Measurements from ENCODE around the gene AKAP13. TPM values are rescaled to one million over a fixed set of nuclear protein-coding genes. Genes with fewer than 3 reads are reported as not detected.

Gene AKAP13
- total RNA-seq, 1 donor from 2014 or later, result 145 TPM

DNA sequence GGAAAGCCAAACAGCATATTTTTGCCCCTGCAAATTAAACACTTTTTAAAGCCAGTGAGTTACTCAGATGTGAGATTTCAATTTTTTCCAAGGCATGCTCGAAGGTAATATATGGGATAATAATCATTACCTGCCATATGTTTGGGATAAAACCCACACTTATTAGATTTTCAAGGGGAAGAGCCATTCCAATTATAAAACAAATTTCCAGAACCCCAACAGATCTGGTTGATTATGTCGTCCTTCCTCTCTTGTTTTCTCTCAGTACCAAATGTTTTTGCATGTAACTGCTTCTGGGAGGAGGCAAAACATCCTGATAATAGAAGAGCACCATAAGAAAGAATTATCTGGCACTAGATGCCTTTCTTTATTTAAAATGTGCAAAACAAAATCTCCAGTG is 115.1 kb downstream of the AKAP13 start:
- H3K4me3 Mint-ChIP-seq (ENCODE audit: unreplicated experiment), result no peak overlapping the region
- peaks cover 50% of the 10 kb centered on the region for H3K4me1 Mint-ChIP-seq (ENCODE audit: low read depth, unreplicated experiment)
- no peak overlapping the region for H3K27ac Mint-ChIP-seq (ENCODE audit: unreplicated experiment)
- no peaks in the 10 kb centered on the region for H3K27me3 Mint-ChIP-seq (ENCODE audit: unreplicated experiment)
- TF ChIP-seq, protein P1, sequence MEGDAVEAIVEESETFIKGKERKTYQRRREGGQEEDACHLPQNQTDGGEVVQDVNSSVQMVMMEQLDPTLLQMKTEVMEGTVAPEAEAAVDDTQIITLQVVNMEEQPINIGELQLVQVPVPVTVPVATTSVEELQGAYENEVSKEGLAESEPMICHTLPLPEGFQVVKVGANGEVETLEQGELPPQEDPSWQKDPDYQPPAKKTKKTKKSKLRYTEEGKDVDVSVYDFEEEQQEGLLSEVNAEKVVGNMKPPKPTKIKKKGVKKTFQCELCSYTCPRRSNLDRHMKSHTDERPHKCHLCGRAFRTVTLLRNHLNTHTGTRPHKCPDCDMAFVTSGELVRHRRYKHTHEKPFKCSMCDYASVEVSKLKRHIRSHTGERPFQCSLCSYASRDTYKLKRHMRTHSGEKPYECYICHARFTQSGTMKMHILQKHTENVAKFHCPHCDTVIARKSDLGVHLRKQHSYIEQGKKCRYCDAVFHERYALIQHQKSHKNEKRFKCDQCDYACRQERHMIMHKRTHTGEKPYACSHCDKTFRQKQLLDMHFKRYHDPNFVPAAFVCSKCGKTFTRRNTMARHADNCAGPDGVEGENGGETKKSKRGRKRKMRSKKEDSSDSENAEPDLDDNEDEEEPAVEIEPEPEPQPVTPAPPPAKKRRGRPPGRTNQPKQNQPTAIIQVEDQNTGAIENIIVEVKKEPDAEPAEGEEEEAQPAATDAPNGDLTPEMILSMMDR (IDR thresholded peaks at IDR 0.05; ENCODE audit: partially characterized antibody, unreplicated experiment), result no peak
- H3K9me3 Mint-ChIP-seq (ENCODE audit: unreplicated experiment), result peaks cover 2% of the 10 kb centered on the region
- no peak for DNase-seq
- H3K36me3 Mint-ChIP-seq (ENCODE audit: unreplicated experiment), result no peaks in the 10 kb centered on the region

DNA sequence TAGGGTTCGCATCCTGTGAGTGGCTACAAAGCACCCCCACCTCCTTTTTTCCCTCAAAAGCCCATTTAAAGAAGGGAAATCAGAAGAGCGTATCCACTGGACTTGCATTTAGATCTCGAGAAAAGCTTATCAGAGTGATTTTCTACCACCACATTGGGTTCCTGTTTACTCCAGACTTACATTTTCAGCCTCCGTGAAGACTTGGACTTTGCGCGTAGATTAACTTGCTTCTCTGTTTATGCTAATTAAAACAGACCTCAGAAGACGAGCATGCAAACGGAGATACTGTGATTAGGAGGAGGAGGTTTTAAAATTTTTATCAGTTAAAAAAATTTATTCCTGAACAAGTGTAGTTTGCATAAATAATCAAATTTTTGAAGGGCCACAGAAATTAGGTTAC is 115.7 kb downstream of the AKAP13 start:
- H3K9me3 Mint-ChIP-seq (ENCODE audit: unreplicated experiment), result peaks cover 2% of the 10 kb centered on the region
- peaks cover 51% of the 10 kb centered on the region for H3K4me1 Mint-ChIP-seq (ENCODE audit: low read depth, unreplicated experiment)
- no peak overlapping the region for H3K4me3 Mint-ChIP-seq (ENCODE audit: unreplicated experiment)
- TF ChIP-seq, protein P1 (IDR thresholded peaks at IDR 0.05; ENCODE audit: partially characterized antibody, unreplicated experiment), result no peak
- H3K36me3 Mint-ChIP-seq (ENCODE audit: unreplicated experiment), result no peaks in the 10 kb centered on the region
- no peak for DNase-seq
- no peaks in the 10 kb centered on the region for H3K27me3 Mint-ChIP-seq (ENCODE audit: unreplicated experiment)
- H3K27ac Mint-ChIP-seq (ENCODE audit: unreplicated experiment), result no peak overlapping the region

DNA sequence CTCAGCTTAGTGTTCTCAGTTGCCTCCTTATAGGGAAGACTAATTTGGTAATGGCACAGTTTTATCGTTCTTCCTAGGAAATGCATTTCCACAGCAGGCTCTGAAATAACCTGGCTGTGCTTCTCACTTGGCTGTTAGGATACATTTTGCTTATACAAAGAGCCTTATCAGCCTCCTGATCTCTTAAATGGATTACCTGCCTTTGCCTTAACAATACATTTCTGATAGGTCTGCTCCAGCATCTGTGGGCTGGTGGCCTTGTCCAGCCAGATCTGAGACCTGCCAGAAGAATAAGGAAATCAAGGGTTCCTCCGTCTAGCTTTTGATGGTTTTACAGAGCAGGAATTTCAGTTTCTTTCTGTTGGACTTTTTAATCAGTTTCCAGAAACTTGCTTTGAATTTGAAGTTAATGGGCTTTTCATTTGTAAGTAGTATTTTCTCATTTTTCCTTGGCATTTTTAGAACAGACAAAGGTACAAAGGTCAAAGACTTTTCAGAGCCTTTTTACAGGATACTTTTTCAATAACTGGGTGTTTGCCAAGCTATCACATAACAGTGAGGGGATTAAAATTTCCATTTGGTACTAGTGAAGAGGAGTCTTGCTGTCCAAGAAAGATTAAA is 116.3 kb downstream of the AKAP13 start:
- H3K27me3 Mint-ChIP-seq (ENCODE audit: unreplicated experiment), result no peaks in the 10 kb centered on the region
- H3K4me1 Mint-ChIP-seq (ENCODE audit: low read depth, unreplicated experiment), result peaks cover 54% of the 10 kb centered on the region
- TF ChIP-seq, protein P1 (IDR thresholded peaks at IDR 0.05; ENCODE audit: partially characterized antibody, unreplicated experiment), result no peak
- peaks cover 2% of the 10 kb centered on the region for H3K9me3 Mint-ChIP-seq (ENCODE audit: unreplicated experiment)
- H3K27ac Mint-ChIP-seq (ENCODE audit: unreplicated experiment), result peak overlapping the region; percentile 40
- H3K36me3 Mint-ChIP-seq (ENCODE audit: unreplicated experiment), result no peaks in the 10 kb centered on the region
- no peak overlapping the region for H3K4me3 Mint-ChIP-seq (ENCODE audit: unreplicated experiment)
- no peak for DNase-seq

DNA sequence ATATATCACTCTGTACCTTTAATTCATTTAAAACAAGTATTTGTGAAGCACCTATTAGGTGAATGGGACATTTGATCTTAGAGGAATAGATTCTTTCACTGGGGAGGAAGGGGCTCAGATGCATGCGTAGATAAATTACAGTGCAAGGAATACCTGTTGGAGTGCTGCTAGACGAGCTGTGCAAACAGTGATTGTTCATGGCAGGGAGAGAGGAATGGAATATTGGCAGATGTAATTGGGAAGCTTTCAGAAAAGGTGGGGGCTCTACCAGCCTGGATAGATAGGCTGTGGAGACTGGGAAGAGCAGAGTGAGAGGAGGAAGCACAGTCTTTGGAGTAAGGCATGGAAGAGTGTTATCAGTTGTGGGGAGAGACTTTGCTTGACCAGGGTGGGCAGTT is 116.8 kb downstream of the AKAP13 start:
- peak overlapping the region; percentile 7 for H3K27ac Mint-ChIP-seq (ENCODE audit: unreplicated experiment)
- H3K4me1 Mint-ChIP-seq (ENCODE audit: low read depth, unreplicated experiment), result peaks cover 56% of the 10 kb centered on the region
- H3K27me3 Mint-ChIP-seq (ENCODE audit: unreplicated experiment), result no peaks in the 10 kb centered on the region
- TF ChIP-seq, protein P1 (IDR thresholded peaks at IDR 0.05; ENCODE audit: partially characterized antibody, unreplicated experiment), result no peak
- no peak for DNase-seq
- peak overlapping the region; percentile 41 for H3K4me3 Mint-ChIP-seq (ENCODE audit: unreplicated experiment)
- H3K9me3 Mint-ChIP-seq (ENCODE audit: unreplicated experiment), result peaks cover 2% of the 10 kb centered on the region
- no peaks in the 10 kb centered on the region for H3K36me3 Mint-ChIP-seq (ENCODE audit: unreplicated experiment)

DNA sequence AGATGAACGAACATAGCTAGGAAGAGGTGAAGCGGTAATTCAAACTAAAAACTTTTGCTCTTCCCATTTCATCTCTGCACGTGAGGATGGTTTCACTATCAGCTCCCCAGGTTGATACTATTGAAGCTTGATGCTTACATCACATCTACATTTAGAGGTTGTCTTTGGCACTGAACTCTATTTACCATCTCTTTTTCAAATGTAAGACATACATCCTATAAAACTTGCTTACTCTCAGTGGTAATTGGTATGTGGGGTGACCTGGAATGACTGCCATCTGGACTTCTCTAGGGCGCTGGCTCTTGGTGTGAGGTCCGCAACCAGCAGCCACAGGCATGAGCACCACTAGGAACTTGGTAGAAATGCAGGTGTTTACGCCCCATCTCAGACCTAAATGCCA is 118.1 kb downstream of the AKAP13 start:
- Mint-ChIP-seq H3K27ac (ENCODE audit: unreplicated experiment) (peak overlapping the region; percentile 3), H3K36me3 (ENCODE audit: unreplicated experiment) (no peaks in the 10 kb centered on the region), H3K4me1 (ENCODE audit: low read depth, unreplicated experiment) (peaks cover 58% of the 10 kb centered on the region), H3K27me3 (ENCODE audit: unreplicated experiment) (no peaks in the 10 kb centered on the region), H3K4me3 (ENCODE audit: unreplicated experiment) (no peak overlapping the region), H3K9me3 (ENCODE audit: unreplicated experiment) (peaks cover 2% of the 10 kb centered on the region)
- TF ChIP-seq, protein P1 (IDR thresholded peaks at IDR 0.05; ENCODE audit: partially characterized antibody, unreplicated experiment), result no peak
- no peak for DNase-seq
